Inflammatory macrophage (primary cell): ENCODE results near the gene PPP5C.
"Not testable (repeated sequence)": the region's sequence is repeated elsewhere in the genome, so short reads cannot be mapped to it uniquely, and the experiment has no call there.

ENCODE experiments used
- DNase-seq, 2 donors: peaks; one replicate each; pipeline ENCODE4 v3.0.0-alpha.2; 2020 to 2022

Gene PPP5C

DNA sequence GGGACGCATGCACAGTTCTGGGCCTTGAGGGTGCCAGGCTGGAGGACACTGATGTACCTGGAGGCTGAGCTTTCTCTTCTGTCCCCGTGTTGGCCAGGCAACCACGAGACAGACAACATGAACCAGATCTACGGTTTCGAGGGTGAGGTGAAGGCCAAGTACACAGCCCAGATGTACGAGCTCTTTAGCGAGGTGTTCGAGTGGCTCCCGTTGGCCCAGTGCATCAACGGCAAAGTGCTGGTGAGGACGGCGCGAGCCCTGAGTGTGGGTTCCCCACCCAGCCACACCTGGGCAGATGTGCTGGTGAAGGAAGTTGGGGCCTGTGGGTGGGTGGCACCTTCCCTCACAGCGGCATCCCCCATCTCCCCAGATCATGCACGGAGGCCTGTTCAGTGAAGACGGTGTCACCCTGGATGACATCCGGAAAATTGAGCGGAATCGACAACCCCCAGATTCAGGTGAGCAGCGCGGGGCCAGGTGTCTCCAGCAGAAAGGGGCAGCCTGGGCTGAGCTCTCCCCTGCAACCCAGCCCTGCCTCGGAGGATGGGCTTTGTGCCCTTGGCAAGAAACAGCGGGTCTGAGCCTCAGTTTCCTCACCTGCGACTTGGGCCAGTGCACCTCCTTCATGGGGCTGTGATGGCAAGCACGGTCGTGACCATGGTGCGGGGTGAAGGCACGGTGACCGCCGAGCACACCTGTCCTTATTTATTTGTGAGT is 40.3 kb downstream of the PPP5C start:
- DNase-seq = no peak

DNA sequence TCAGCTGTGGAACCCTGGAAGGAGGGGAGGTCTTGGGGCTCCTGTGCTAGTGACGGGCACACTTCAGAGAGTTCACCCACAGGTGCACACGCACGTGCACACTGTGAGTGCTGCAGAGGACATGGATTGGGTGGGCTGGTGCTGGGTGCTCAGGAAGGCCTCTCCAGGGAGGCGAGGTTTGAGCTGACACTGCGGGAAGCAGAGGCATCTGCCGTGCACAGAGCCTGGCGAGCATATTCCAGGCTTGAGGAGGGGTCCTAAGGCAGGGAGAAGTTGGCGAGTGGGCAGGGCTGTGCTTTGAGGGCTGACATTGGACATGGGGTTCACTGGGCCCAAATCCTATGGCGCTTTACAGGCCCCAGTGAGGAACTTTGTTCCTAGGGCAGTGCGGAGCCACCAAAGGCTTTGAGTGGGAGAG is 40.8 kb downstream of the PPP5C start:
- no peak for DNase-seq

DNA sequence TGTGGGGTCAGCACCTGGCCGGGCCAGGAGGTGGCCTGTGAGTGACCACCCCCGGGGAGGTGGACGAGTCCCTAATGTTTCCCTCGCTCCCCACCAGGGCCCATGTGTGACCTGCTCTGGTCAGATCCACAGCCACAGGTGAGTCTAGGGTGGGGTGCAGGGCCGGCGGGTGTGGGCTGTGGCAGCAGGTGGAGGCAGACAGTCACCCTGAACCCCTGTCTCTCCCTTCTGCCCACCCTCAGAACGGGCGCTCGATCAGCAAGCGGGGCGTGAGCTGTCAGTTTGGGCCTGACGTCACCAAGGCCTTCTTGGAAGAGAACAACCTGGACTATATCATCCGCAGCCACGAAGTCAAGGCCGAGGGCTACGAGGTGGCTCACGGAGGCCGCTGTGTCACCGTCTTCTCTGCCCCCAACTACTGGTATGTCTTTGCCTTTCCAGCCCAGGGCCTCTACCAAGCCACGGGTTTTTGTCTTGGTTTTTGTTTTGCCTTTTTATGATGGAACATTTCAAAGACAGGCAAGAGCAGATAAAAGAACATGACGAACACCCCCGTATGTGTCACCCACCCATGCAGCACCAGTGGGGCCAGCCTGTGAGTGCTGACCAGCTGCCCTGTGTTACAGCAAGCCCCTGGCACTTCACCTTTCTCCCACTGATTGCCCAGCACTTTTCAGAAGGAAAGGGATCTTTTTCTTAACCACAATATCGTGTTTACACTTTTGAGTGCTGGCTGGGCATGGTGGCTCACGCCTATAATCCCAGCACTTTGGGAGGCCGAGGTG is 41.6 kb downstream of the PPP5C start:
- DNase-seq = no peak

DNA sequence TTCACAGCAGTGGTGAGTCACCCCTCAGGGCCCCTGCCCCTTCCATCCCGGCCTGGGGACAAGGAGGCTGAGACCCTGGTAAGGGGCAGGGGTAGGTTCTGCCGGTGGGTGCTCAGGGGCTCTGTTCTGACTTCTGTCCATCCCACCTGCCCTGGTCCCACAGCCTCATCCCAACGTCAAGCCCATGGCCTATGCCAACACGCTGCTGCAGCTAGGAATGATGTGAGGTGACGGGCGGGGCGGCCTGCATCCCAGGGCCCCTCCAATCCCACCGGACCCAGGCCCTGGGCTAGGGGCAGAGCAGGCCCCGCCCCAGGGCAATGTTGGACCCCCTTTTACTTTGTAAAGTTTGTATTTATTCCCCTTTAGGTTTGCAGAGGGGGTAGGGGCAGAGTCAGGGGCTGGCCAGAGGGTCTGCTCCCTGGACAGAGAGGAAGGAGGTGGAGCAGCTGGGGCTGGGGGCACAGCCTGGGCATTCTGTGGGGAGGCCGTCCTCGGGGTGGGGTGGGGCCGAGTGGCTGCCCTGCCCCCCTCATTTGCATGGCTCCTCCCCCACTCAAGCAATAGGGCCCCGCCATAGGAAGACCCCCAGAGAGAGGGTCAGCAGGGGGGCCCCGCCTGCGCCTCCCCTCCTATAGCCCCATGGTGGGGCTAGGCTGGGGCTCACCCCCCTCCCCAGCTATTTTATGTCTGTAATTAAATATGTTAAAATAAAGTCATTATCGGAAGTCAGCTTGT is 43.4 kb downstream of the PPP5C start:
- no peak for DNase-seq

DNA sequence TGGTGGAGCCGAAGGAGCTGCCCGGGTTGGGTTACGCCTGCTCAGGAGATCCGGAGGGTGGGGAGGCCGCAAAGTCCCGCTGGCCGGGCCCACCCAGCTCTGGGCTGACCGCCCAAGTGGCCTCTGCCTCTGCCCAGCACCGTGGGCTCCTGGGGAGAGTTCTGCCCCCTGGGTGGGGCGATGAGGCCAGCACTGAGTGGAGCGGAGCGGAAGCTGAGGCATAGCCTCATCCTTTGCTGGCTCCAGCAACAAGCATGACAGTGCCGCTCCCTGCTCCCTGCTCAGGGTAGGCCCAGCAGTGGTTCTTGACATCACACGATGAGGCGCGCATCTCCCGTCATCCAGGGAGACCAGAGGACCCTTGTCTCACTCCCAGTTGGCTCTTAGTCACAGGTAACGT is 44.0 kb downstream of the PPP5C start:
- no peak for DNase-seq

DNA sequence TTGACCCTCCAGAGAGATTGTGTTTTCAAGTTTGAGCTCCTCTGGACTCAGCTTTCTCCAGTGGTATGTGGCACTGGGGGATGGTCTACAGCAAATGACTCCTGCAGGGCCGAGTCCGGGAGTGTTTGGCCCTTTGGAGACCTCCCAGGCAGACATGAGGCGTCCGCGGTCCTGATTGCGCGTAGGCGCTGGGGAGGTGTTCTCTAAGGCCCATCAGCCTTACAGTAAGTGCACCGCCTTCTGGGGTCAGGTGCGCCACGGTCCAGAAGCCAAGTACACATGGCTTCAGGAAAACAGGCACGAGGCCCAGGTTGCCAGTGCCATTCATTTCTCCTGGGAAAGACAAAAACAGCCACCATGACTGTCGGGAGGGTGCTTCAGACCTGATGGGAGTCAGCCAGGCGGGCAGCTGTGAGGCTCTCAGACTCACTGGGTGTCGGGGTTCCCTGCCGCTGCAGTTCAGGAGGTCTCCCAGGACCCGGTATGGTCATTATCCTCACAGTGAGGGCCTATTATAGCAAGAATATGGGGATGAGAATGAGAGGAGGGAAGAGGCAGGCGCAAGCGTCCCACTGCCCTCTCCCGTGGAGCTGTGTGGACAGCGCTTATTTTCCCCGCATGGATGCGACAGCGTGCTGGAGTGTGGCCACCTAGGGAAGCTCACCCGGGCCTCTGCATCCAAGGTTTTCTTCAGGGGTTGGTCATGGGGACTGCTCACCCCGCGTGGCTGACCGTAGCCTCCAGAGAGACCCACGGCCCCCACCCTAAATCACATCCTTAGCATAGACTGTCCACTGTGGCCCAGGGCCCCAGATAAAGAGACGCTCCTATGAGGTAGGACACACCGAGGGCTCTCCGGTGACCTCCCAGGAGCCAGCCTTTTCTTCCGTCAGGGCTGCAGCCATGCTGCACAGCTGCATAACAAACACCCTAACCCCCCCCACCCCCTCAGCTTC is 44.7 kb downstream of the PPP5C start:
- no peak for DNase-seq

DNA sequence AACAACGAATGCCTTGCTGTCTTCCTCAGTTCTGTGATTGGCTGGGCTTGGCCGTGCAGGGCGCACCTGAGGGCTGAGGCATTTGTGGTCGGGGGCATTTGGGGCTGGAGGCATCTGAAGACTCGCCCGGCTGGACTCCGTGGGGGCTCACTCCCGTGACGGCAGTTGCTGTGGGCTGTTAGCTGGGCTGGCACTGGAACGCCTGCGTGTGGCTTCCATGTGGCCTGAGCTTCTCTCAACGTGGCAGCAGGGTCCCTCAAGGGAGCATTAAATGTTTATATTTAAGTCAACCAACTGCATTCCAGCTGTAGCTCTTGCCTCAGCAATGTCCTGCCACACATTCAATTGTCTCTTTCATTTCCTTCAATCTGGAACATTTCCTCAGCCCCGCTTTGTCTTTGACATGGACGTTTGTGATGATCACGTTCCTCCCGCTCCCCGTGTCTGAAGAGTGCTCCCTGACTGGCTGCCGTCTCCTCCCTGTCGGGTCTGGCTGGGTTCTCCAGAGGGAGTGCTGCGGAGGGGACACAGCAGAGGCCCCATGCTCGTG is 45.4 kb downstream of the PPP5C start:
- no peak for DNase-seq

DNA sequence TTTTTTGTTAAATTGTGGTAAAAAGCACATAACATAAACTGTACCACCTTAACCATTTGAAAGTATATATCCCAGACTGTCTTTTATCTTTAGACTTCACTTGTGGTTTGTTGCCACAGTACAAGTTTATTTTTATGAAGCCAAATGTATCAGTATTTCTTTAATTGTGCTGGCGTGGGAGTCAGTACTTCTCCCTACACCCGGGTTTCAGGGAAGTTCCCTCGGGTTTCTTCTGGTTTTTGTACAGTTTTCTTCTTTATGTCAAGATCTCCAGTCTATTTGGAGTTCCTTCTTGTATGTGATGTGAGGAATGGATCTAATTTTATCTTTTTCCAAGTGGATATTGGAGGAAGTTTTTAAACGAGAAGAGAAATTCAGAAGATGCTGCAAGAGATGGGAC is 46.0 kb downstream of the PPP5C start:
- peak; percentile 61 to 63 for DNase-seq

DNA sequence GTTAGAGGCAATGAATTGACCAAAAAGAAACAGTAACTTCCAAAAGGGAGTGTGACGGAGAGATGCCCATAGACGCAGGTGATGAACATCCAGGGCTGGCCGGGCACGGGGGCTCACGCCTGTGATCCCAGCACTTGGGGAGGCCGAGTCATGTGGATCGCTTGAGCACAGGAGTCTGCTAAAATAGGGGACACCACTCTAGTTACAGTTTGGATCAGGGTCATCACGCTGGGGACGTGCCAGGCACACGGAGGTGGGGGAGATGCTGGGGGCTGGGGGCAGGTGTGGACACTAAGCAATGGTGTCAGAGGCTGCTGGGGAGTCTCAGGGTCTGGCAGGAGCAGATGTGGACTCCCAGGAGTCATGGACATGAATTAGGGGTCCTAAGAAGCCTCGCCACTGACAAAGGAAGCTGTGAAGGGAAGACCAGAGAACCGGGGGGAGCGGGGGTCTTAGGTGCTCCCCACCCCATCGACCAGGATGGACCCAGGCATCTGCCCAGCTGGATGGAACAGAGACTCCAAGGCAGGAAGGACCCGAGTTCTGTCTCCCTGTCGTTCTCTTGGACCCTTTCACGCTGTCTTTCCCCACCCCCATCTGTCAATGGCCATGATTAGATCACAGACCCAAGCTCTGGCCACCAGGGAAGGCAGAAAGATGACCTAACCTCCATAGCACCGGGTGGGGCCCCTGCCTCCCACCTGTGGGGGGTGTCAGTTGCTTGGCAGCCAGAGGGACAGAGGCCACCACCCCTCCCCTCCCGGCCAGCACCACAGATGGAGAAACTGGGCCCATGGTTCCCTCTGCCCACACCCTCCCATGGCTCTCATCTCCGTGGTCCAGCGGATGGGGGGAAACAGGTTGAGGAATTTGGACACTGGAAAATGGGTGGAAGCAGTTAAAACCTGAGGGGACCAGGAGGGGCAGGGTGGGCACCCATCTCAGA is 46.8 kb downstream of the PPP5C start:
- DNase-seq = no peak

DNA sequence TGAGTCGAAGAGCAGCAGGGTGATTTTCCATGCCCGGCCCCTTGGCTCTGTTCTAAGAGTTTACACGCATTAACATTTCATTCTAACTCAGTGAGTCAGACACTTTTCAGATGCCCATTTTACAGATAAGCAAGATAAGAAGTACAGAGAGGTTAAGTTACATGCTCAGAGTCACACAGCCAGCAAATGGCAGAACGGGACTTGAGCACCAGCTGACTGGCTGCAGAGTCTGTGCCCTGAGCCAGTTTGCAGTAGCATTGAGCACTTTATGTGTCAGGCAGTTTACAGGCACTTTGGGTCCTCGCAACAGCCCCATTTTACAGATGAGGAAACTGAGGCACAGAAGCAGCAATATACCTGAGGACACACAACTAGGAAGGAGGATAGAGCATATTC is 47.5 kb downstream of the PPP5C start:
- no peak for DNase-seq

DNA sequence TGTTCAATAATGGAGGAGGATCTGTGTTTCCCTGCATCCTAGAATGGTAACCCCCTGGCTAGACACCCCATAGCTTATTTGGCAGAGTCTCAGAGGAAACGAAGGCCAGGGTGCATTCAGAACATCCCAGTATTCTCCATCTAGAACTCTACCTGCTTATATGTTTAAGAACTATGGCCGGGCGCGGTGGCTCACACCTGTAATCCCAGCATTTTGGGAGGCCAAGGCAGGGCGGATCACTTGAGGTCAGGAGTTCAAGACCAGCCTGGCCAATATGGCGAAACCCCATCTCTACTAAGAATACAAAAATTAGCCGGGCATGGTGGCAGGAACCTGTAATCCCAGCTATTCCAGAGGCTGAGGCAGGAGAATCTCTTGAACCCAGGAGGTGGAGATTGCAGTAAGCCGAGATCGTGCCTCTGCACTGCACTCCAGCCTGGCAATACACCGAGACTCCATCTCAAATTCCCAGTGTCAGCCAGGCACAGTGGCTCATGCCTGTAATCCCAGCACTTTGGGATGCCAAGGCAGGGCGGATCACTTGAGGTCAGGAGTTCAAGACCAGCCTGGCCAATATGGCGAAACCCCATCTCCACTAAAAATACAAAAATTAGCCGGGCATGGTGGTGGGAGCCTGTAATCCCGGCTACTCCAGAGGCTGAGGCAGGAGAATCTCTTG is 51.1 kb downstream of the PPP5C start:
- DNase-seq = not testable (repeated sequence)

DNA sequence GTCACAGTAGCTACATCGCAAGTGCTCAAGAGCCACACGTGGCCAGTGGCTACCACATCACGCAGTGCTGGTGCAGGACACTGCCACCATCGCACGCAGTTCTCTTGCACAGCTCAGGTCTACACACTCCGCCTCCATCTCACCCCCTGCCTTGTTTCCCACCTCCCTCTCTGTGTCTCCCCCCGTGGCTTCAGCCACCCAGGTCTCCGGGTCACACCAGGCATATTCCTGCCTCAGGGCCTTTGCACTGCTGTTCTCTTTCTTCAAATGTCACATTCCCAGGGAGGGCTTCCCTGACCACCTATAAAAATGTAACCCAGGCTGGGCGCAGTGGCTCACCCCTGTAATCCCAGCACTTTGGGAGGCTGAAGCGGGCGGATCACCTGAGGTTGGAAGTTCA is 55.8 kb downstream of the PPP5C start:
- no peak for DNase-seq

DNA sequence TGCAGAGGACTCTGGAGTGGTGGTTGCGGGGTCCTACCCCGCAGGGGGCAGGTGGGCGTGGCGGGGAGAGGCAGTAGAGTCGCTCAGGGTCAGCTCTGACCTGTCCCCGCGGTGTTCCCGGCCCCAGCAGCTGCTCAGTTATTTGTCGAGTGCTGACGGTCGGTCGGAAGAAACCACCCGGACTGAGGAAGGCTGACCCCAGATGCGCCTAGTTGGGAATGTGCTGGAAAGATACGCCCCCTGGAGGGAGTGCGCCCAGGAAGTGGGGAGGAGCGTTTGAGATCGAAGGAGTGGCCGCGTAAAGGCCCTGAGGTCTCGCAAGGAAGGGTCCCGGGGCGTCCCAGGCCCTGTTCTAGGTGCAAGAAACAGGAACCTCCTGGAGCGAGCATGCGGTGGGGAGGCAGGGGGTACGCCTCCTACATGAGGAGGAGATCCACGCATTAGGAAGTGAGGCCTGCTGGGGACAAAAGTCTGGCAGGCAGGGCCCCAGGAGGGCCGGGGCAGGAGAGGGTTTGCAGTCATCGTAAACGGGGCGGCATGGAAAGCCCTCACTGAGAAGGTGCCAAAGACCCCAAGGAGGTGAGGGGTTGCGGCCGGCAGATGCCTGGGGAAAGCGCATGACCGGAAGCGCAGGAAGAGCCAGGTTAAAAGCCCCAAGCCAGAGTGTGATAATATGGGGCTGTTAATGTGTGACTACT is 57.3 kb downstream of the PPP5C start:
- DNase-seq = peak in 1 of 2 donors; percentile 15

DNA sequence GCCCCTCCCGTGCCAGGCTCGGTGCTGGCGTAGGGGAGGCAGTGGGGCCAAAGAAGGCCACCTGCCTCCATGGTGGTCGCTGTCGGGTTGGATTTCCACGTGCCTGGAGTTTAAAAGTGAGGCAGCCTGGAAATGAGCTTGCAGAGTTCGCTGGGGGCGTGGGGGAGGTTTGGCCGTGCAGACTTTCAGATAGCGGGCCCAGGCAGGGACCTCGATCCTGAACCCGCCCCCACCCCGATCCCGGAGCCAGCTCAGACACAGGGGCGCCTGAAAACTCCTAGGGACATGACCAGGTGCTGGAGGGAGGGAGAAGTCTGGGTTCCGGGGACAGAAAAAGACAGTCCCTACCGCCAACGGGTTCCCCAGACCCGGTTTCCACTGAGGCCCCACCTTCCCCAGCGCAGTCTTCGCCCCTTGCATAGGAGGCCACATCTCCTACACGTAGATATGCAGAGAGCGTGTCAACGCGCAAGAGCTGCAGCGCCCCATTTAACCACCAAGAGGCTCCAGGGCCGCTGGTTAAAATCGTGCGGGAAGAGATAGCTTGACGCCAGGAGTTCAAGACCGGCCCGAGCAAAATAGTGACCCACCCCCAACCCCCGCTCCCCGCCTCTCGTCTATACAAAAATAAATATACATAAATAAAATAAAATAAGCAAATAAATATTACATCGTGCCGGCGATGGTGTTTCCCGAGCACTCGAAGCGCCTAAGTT is 58.0 kb downstream of the PPP5C start:
- no peak for DNase-seq

DNA sequence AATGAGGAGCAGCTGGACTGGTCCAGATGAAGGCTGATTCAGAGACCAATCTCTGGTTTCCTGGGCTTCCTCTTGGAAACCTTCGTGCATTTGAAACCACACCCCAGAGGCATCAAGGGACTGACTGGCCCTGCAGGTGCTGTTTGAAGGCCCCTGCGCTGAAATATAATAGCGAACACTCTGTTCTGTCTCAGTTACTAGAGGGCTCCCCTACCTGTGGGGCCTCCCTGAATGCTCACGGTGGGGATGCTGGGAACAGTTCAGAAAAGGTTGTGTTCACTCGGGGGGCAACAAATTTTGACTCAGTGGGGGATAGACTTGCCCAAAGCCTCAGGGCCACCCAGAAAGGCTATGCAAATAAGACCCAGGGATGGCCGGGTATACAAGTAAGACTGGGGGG is 60.1 kb downstream of the PPP5C start:
- no peak for DNase-seq

DNA sequence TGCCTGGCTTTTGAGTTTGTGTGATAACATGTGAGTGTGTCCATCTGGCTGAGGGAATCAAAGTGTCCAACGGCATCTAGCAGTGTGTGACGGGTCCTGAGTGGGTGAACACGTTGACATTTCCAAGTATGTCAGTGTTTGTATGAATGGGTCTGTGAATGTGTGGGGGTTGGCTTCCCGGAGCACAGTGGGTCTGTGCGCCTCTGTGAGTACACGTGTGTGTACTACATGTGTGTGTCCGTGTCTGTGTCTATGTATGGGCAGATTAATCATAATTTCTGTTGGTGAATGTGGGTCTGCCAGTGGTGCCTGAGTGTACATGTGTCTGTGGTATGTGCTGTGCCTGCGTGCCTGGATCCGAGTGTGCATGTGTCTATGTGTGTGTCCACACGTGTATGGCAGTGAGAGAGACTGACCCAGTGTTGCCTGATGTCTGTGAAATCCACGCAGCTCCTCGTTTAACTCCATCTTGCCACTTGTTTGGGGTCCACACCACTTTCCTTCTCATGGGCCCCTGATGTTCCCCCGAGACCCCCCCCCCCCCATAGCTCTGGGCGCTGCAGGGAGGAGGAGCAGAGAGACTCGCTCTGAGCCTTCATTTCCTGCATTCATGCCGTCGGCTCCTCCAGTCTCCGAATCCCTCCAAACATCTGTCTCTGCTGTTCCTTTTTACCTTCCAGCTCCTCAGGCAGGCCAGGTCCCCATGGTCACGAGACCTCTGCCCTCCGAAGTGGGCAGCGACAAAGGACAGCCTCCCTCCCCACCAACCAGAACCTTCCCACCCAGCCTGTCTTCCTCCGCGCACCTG is 61.2 kb downstream of the PPP5C start:
- no peak for DNase-seq

DNA sequence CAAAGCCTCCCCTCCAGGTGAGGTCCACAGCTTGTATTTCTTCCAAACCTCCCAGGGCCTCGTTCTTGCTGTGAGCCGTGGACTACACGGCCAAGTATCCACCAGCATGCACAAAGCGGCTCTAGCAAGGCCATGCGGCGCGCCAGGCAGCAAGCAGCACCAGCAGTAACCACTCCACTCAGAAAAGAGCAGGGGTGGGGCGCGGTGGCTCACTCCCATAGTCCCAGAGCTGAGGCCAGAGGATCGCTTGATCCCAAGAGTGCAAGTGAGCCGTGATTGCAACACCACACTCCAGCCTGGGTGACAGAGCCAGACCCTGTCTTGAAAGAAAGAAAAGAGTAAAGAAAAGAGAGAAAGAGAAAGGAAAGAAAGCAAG is 61.8 kb downstream of the PPP5C start:
- DNase-seq = no peak

DNA sequence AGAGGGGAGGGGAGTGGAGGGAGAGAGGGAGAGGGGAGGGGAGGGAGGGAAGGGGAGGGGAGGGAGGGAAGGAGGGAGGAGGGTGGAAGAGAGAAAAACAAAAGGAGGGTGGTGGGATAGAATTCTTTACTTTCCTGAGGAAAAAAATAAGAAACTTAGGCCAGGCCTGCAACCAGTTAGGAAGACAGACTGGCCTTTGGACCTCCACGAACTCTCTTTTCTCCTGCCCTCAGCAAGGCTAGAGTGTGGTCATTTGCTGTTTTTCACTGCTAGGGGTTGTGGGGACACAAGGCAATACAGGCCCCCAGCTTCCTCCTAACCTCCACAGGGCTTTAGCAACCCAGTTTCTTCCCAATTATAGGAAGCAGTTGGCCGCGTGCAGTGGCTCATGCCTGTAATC is 62.3 kb downstream of the PPP5C start:
- DNase-seq = no peak
